Transverse colon (tissue), 3 donors: ENCODE measurements around the gene ITGA7.

Experiments used
- CTCF ChIP-seq, 5 experiments: fragments of 200-600 bp in 3 of 5; fragments of 450-650 bp in 2 of 5; sonication (generic) in 3 of 5; IDR thresholded peaks; 1 replicate in 2 of 5; 2 replicates in 3 of 5; pipeline ENCODE4 v1.5.1; 2016 to 2017; ENCODE audit warnings: antibody characterized with exemption in 5 of 5, inconsistent platforms in 3 of 5, mild to moderate bottlenecking in 2 of 5, moderate library complexity in 1 of 5
- EP300 ChIP-seq: sonication (generic); formaldehyde crosslinking; IDR thresholded peaks from one replicate; pipeline ENCODE4 v1.6.1; 2017; ENCODE audit warnings: antibody characterized with exemption, low read depth
- POLR2A ChIP-seq: fragments of 450-650 bp; IDR thresholded peaks from one replicate; pipeline ENCODE4 v1.6.1; 2016; ENCODE audit warnings: antibody characterized with exemption, mild to moderate bottlenecking, moderate library complexity

- TF ChIP-seq CTCF (IDR thresholded peaks at IDR 0.05) (no peak), EP300 (no peak), POLR2A (no peak)
Measured at GRCh38 chr12:55737581-55738122, 29.9 kb upstream of the ITGA7 start.
